SHP77 (cell line): ENCODE results near the gene PCCA.
A peak's percentile ranks its signal among the peaks of the same experiment; 100 is the strongest.

Source experiments
- DNase-seq, 2 experiments: peaks; one replicate each; lab custom pipeline; 2025; lab: John Stamatoyannopoulos, UW

The PCCA gene

GRCh38 chr13:100432611-100433010 is 343.7 kb downstream of the PCCA start:
- no peak for DNase-seq

- no peak for DNase-seq
Observed at GRCh38 chr13:100433475-100433874, 344.6 kb downstream of the PCCA start.

DNA sequence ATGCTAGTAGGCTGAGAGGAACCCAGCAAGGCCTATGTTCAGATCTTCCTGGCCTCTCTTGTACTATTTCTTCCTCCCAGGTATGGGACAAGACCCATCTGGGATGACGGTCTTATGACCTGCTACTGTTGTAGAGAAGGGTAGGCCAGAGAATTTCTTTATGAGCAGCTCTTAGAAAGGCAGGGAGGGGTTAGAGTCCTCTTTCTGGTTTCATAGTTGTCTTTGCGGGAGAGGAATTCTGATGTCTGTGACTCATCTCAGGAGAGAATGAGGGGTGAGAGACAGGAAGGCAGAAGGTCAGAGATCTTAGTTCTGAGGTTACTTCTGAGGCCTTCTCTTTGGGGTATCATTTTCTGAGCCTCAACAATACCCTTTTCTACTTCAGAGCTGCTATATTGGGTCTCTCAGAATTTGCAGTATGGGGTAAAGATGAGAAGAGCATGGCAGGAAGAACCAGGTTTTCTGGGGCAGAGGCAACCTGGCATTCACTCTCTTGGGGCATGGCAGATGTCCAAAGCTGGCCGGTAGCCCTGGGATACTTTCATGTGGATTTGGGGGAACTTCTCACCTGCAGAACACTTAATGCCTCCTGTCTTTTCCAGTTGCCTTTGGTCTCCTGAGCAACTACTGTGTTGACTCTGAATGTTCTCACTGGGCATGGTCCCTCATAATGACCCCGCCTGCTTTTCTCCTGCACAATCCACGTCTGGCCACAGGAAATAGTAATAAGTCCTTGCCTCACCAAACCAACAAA is 345.3 kb downstream of the PCCA start:
- DNase-seq, result no peak

- DNase-seq, result no peak
Observed at GRCh38 chr13:100436099-100436498, 347.2 kb downstream of the PCCA start.

GRCh38 chr13:100438059-100438788 is 349.3 kb downstream of the PCCA start:
- DNase-seq, result no peak

GRCh38 chr13:100439247-100439970 is 350.5 kb downstream of the PCCA start:
- DNase-seq, result no peak

DNA sequence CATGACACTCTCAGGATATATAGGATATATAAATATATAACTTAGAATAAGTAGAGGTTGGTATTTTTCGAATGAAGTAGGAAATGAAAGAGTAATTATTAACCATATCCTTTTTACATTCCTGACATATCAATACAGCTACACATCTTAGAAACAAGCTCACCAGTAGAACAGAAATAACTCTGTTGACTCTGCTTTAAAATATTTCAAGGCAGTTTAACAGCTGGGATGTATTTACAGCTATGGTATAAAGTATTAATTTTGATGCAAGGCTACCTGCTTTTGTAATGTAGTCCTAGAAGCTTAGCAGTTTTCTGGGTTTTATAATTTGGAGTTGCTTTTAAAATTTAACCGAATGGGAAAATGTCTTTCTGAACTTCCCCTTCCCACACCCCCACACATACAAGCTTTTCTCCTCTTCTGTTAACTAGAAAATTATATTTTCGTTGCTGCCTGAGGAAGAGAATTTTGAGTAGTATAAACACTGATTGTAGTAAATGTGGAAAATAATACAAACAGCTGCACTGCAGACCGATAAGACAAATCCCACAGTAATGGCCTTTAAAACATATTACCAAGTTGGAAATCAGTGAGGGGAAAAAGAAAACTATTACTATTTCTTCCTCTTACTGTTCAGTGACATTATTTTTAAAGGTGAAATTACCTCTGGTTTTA is 352.0 kb downstream of the PCCA start:
- DNase-seq, result no peak

GRCh38 chr13:100442095-100442832 is 353.4 kb downstream of the PCCA start:
- DNase-seq, result no peak

- no peak for DNase-seq
Observed at GRCh38 chr13:100443278-100443997, 354.5 kb downstream of the PCCA start.

DNA sequence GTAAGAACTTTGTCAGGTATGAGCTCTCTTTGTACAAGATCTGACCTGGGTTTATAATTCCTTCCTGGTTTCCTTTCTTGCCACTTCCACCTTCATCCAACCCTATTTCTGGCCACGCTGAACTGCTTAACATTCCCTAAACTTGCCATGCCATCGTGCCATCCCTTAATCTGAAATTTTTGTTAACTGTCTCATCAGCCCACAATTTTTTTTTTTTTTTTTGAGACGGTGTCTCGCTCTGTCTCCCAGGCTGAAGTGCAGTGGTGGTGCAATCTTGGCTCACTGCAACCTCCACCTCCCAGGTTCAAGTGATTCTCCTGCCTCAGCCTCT is 355.1 kb downstream of the PCCA start:
- no peak for DNase-seq

GRCh38 chr13:100447831-100448230 is 358.9 kb downstream of the PCCA start:
- DNase-seq, result no peak

DNA sequence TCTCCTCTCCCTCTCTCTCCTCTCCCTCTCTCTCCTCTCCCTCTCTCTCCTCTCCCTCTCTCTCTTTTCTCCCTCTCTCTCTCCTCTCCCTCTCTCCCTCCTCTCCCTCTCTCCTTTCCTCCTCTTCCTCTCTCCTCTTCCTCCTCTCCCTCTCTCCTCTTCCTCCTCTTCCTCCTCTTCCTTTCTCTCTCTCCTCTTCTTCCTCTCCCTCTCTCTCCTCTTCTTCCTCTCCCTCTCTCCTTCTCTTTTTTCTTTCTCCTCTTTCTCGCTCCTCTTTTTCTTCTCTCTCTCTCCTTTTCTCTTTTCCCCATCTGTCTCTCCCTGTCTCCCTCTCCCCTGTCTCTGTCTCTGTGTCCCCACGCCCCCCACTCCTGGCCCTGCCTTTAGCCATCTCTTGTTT is 363.0 kb downstream of the PCCA start:
- DNase-seq, result no peak

GRCh38 chr13:100454876-100455275 is 366.0 kb downstream of the PCCA start:
- DNase-seq, result no peak

DNA sequence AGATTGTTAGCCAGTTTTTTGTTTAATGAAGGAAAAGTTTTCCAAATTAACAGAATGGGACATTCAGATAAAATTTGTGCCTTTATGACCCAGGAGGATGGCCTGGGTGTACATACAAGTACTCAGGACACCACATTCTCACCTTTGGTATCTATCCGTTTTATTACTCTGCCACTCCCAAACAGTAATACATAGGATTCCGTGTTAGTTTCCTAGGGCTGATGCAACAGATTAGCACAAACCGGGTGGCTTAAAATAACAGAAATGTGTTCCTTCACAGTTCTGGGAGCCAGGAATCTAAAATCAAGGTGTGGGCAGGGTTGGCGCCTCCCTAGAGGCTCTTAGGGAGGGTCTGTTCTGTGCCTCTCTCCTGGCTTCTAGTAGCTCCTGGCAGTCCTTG is 369.8 kb downstream of the PCCA start:
- no peak for DNase-seq

- no peak for DNase-seq
Observed at GRCh38 chr13:100459747-100460146, 370.9 kb downstream of the PCCA start.

DNA sequence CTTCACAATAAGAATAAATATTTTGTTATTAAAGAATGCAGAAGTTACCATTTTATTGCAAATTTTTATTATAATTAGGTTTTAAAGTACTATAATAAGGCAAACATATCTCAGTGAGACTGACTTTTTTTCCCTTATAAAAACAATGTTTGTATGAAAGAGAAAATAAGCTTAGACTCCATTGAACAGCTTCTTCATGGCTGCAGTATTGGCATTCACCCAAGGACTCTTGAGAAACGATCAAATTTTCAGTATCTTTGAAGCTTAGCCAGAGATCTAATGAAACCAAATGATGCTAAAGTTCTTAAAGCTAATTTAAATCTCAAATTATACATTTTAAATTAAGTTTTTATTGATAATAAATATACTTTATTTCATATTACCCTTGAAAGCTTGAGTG is 371.4 kb downstream of the PCCA start:
- DNase-seq, result no peak

DNA sequence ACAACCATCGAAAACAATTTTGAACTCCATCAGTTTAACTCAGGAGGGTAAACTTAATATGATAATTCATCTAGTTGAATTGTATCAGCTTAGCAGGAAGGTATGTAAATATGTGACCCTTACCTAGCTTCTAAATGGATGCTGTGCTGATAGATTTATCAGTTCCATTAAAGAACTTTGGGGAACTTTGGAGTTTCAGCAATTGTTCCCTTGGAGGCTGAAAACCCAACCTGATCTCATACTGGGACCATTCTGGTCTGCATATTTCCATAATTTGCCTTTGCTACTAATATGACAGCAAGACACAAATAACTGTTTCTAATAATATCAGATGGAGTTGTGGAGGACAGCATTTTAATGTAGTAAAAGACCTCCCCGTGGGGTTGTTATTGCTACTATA is 371.9 kb downstream of the PCCA start:
- DNase-seq, result no peak

DNA sequence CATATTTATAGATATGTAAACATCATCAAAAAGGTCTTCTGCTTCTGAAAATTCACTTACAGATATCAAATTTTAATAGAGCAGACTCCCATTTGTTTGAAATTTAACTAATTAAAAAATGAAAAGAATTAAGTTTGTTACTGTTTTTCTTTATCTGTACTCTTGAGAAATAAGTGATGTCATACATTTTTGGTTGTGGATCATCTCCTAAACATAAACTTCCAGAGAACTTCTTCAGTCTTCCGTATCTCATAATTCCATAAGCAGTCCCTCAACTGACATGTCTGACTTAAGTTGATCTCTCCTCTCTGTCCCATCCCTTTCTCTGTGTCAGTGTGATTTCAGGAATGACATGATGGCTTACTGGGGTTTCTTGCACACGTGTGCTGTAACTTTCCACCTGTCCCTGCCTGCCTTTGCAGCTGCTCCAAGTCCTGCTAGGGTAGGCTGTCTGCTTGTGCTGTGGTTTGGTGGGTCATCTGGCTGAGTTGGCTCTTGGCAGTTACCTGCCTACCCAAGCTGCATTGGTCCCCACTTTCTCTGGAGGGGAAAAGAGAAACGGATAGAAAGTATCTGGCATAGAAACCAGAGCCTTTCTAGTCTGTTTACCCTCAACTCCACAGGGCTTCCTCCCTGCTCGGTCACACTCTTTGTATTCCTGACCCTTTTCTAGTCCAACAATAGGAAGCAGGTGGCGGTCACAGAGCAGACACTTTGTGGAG is 372.6 kb downstream of the PCCA start:
- peak; percentile 94 for DNase-seq

- no peak for DNase-seq
Observed at GRCh38 chr13:100464006-100464405, 375.1 kb downstream of the PCCA start.

GRCh38 chr13:100465558-100465957 is 376.7 kb downstream of the PCCA start:
- DNase-seq, result no peak
